ENCODE results near the gene GFAP. TPM values are rescaled to one million over a fixed set of nuclear protein-coding genes. Genes with fewer than 3 reads are reported as not detected.

The GFAP gene
- total RNA-seq, 2 experiments from 2014 or later = not detected

- Mint-ChIP-seq H3K4me1 (peaks cover 15% of the 10 kb centered on the region), H3K9me3 (no peaks in the 10 kb centered on the region), H3K36me3 (ENCODE audit: low read depth) (no peaks in the 10 kb centered on the region), H3K27ac (no peak overlapping the region), H3K4me3 (no peak overlapping the region), H3K27me3 (peaks cover 30% of the 10 kb centered on the region)
- POLR2A ChIA-PET = no interaction called here
- CTCF ChIA-PET = interaction anchor here (1.1 to 1.8 kb wide), 2 partner anchors 9 to 226 kb away, joined by 4 to 8 read pairs; partner anchors contain the start of genes ACBD4 and EFTUD2
- no peak for DNase-seq
Measured at GRCh38 chr17:44908761-44909326, 6.5 kb downstream of the GFAP start.

- Mint-ChIP-seq H3K4me1 (peaks cover 10% of the 10 kb centered on the region), H3K27ac (no peak overlapping the region), H3K4me3 (no peak overlapping the region), H3K36me3 (ENCODE audit: low read depth) (no peaks in the 10 kb centered on the region), H3K9me3 (no peaks in the 10 kb centered on the region), H3K27me3 (peaks cover 24% of the 10 kb centered on the region)
- DNase-seq = no peak
- CTCF ChIA-PET = no interaction called here
- POLR2A ChIA-PET = no interaction called here
Measured at GRCh38 chr17:44907729-44908470, 7.4 kb downstream of the GFAP start.

DNA sequence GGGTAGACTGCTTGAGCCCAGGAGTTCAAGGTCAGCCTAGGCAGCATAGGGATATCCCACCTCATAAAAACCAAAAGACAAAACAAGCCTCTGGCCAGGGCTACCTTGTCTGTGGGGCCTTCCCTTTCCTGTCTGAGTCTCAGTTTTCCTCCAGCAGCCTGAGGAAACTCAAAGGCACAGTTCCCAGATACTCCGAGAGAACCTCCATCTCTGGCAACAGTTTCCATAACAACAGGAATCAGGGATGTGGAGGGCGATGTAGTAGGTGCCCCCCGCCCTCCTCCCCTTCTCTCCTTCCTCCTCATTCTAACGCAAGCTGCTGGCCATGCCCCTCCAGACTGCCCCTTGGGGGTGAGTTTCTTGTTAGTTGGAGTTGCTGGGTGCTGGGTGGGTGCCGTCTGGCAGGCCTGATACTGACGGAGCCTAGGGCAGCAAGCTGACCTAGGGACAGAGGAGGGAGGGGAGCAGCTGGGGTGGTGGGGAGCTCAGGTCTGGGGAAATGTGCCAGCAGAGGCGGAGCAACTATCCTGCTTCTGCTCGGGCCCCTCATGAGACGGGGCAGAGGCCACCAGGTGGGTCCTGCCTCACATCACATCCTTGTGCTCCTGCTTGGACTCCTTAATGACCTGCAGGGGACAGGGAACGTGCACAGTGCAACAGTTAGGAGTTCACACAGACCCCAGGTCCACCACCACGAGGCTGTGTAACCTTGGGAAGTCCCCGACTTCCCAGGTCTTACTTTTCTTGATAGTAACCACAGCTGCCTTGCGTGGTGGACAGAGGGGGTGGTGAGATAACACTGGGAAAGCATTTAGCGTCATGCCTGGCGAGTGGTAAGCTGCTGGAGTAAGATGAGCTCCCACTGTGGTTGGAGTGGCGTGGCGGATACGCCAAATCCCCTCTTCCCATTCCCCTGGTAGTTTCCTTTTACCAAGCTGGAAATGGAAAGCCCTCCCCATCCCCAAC, 8.3 kb downstream of the GFAP start:
- Mint-ChIP-seq H3K4me1 (peaks cover 7% of the 10 kb centered on the region), H3K9me3 (no peaks in the 10 kb centered on the region)

DNA sequence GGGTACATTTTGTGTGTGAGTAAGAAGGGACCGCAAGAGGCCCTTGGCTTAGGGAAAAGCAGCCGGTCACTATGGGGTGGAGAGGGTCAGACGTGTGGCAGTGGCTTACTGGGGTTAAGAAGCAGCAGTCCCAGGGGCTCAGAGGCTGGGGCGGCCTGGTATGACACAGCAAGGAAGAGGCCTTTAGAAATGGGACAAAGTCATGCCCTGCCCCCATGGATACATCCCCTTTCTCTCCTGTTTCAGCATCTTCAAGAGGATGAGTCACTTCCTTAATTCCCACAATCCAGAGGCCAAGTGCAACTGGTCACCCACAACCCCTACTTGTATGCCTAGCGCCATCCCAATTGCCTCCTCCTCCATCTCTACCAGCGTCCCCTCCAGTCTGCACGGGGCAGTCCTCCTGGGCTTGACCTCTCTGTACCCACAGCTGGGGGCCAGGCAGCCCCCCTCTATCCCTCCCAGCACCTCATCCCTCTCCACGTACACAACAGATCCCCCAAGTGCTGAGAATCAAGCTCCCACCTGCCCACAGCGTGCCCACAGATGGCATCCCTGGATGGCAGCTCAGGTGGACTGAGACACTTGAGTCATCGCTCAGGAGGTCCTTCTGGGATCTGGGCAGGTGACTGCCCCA, 9.2 kb downstream of the GFAP start:
- ChIA-PET CTCF (no interaction called here), POLR2A (no interaction called here)

More for the DNA sequence above, 8.3 kb downstream of the GFAP start:
- ChIA-PET POLR2A (no interaction called here), CTCF (no interaction called here)
- Mint-ChIP-seq H3K27me3 (peaks cover 17% of the 10 kb centered on the region), H3K27ac (no peak overlapping the region), H3K4me3 (no peak overlapping the region), H3K36me3 (ENCODE audit: low read depth) (no peaks in the 10 kb centered on the region)
- no peak for DNase-seq

DNA sequence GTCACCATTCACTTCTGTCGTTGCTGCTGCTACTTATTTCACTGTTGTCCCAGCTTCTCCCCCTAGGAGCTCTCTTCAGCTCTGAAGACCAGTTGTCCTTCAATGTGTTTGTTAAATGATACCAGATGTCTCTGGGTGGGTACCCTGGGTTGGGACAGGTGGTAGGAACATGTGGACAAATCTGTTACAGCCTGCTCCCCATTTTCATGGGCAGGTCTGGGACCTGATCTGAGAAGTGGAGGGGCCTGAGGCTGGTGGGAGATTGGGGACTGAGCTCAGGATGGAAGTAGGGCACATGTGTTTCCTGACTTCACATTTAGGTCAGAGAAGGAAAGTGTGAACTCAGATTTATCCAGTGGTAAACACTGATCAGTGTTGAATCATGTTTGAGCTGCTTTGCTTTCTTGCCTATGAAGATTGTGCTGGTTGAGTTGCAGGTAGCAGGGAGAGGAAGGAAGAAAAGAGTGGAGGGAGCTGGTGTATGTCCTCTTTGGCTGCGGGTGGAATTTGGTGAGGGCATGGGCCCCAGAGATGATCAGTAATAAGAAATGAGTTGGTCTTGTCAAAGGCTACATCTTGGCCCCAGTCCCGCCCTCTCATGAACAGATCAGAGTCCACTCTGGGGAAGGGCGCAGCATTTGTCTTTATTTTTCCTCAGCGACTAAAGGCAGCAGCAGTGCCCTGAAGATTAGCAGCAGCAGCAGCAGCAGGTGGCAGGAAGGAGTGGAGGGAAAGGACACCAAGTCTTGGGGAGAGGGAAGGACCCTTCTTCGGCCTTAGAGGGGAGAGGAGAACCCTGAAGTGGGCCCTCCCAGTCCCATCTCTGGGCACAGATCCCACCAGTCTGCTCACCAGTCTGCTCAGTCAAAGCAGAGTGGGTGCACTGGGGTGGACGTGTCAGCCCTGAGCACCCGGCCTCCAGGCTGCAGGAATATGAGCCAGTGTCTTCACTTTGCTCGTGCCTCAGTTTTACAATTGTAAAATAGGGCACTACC, 10.0 kb downstream of the GFAP start:
- Mint-ChIP-seq H3K4me1 (peaks cover 1% of the 10 kb centered on the region), H3K9me3 (no peaks in the 10 kb centered on the region), H3K4me3 (no peak overlapping the region), H3K27ac (peak overlapping the region; percentile 32), H3K27me3 (peaks cover 11% of the 10 kb centered on the region), H3K36me3 (ENCODE audit: low read depth) (no peaks in the 10 kb centered on the region)
- DNase-seq = no peak
- ChIA-PET POLR2A (no interaction called here), CTCF (interaction anchor here (0.5 to 2.2 kb wide), 4 partner anchors 15 to 230 kb away, joined by 4 to 8 read pairs (median 4); partner anchors contain the start of gene ACBD4)

More for the DNA sequence above, 9.2 kb downstream of the GFAP start:
- Mint-ChIP-seq H3K4me1 (peaks cover 6% of the 10 kb centered on the region), H3K9me3 (no peaks in the 10 kb centered on the region), H3K27ac (no peak overlapping the region), H3K27me3 (peaks cover 17% of the 10 kb centered on the region), H3K4me3 (no peak overlapping the region), H3K36me3 (ENCODE audit: low read depth) (no peaks in the 10 kb centered on the region)
- no peak for DNase-seq

- ChIA-PET CTCF (interaction anchor here (0.5 to 2.2 kb wide), 5 partner anchors 16 to 231 kb away, joined by 3 to 8 read pairs (median 4); partner anchors contain the start of gene ACBD4), POLR2A (no interaction called here)
- H3K9me3 Mint-ChIP-seq = no peaks in the 10 kb centered on the region
- no peaks in the 10 kb centered on the region for H3K36me3 Mint-ChIP-seq (ENCODE audit: low read depth)
- H3K4me1 Mint-ChIP-seq = peaks cover 8% of the 10 kb centered on the region
- H3K27me3 Mint-ChIP-seq = peaks cover 6% of the 10 kb centered on the region
- H3K4me3 Mint-ChIP-seq = no peak overlapping the region
- H3K27ac Mint-ChIP-seq = no peak overlapping the region
- DNase-seq = no peak
Measured at GRCh38 chr17:44904001-44904984, 11.0 kb downstream of the GFAP start.

DNA sequence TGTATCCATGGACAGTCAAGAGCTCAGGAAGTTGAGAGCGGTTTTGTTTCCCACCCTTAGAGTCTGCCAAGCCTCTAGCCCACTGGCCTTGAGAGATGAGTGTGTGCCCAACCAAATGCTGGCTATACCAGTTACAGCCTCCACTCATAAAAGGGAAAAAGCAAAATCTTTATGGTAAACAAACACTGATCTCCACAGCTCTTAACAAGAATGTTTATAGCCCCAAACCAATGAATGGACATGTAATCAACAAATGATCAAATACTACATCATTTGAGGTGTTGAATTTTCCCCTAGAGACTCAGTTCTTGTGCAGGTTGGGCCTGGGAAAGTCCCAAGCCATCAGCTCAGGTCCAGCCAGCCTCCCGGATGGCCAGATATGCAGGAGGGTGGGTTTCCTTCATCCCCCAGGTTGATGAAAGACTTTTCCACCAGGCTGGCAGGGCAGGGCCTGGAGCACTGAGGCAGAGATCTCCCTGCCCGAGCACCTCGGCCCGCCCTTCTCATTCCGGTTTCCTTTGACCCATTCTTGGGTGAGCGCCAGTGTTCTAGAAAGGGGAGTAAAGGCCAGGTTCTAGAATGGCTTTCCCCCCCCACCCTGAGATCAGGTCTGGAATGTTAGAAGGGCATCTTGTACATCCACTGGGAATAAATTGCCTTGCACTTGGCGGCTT, 12.2 kb downstream of the GFAP start:
- H3K4me1 Mint-ChIP-seq = peaks cover 14% of the 10 kb centered on the region
- ChIA-PET POLR2A (no interaction called here), CTCF (interaction anchor here (0.6 to 2.1 kb wide), 6 partner anchors 10 to 248 kb away, joined by 3 to 5 read pairs (median 4); partner anchors contain the start of gene ACBD4)
- no peaks in the 10 kb centered on the region for H3K9me3 Mint-ChIP-seq
- peaks cover 6% of the 10 kb centered on the region for H3K27me3 Mint-ChIP-seq
- DNase-seq = no peak
- H3K27ac Mint-ChIP-seq = no peak overlapping the region
- peaks cover 4% of the 10 kb centered on the region for H3K36me3 Mint-ChIP-seq (ENCODE audit: low read depth)
- no peak overlapping the region for H3K4me3 Mint-ChIP-seq

- DNase-seq = no peak
- Mint-ChIP-seq H3K36me3 (ENCODE audit: low read depth) (peaks cover 4% of the 10 kb centered on the region), H3K9me3 (no peaks in the 10 kb centered on the region), H3K4me3 (no peak overlapping the region), H3K27me3 (peaks cover 6% of the 10 kb centered on the region), H3K4me1 (peaks cover 15% of the 10 kb centered on the region), H3K27ac (no peak overlapping the region)
- ChIA-PET POLR2A (no interaction called here), CTCF (interaction anchor here (1.0 to 2.1 kb wide), 6 partner anchors 9 to 233 kb away, joined by 3 to 5 read pairs (median 4); partner anchors contain the start of gene ACBD4)
Measured at GRCh38 chr17:44902135-44902760, 13.1 kb downstream of the GFAP start.

GRCh38 chr17:44901411-44901921, 13.8 kb downstream of the GFAP start:
- Mint-ChIP-seq H3K4me3 (no peak overlapping the region), H3K4me1 (peaks cover 15% of the 10 kb centered on the region), H3K27ac (no peak overlapping the region), H3K9me3 (no peaks in the 10 kb centered on the region), H3K27me3 (peaks cover 6% of the 10 kb centered on the region), H3K36me3 (ENCODE audit: low read depth) (peaks cover 4% of the 10 kb centered on the region)
- CTCF ChIA-PET = interaction anchor here (0.6 to 2.1 kb wide), 5 partner anchors 10 to 234 kb away, joined by 3 to 7 read pairs (median 5); partner anchors contain the start of gene ACBD4
- DNase-seq = no peak
- POLR2A ChIA-PET = no interaction called here

- CTCF ChIA-PET = interaction anchor here (0.6 to 2.1 kb wide), 5 partner anchors 9 to 234 kb away, joined by 3 to 8 read pairs (median 5); partner anchors contain the start of gene ACBD4
- POLR2A ChIA-PET = no interaction called here
- no peak for DNase-seq
- H3K9me3 Mint-ChIP-seq = no peaks in the 10 kb centered on the region
- peaks cover 4% of the 10 kb centered on the region for H3K36me3 Mint-ChIP-seq (ENCODE audit: low read depth)
- H3K4me3 Mint-ChIP-seq = no peak overlapping the region
- peaks cover 6% of the 10 kb centered on the region for H3K27me3 Mint-ChIP-seq
- peaks cover 18% of the 10 kb centered on the region for H3K4me1 Mint-ChIP-seq
- no peak overlapping the region for H3K27ac Mint-ChIP-seq
Measured at GRCh38 chr17:44900894-44901293, 14.4 kb downstream of the GFAP start.
